Urothelium cell line (cell line): ENCODE data around the gene TMEM63A.
A peak's percentile ranks its signal among the peaks of the same experiment; 100 is the strongest.
"Not testable (repeated sequence)": the region's sequence is repeated elsewhere in the genome, so short reads cannot be mapped to it uniquely, and the experiment has no call there.

Experiments
- DNase-seq: peaks from one replicate; pipeline ENCODE4 v3.0.0; 2011; ENCODE audit warnings: low spot score, mixed read lengths
- FAIRE-seq: peaks from 2 replicates; lab custom pipeline; 2011; peaks lifted over from hg19 to GRCh38; lab: Jason Lieb, UNC

Gene TMEM63A

GRCh38 chr1:225881959-225882693 is at the start of gene TMEM63A:
Gene TMEM63A (minus strand): TSS chr1:225882380. CDS start chr1:225877580, 4,800 bp downstream.
- DNase-seq, result peak; percentile 96
- no peak for FAIRE-seq

GRCh38 chr1:225931270-225932136 is 49.3 kb upstream of the TMEM63A start:
- no peak for FAIRE-seq
- DNase-seq, result no peak

GRCh38 chr1:225930566-225930965 is 48.4 kb upstream of the TMEM63A start:
- FAIRE-seq, result no peak
- no peak for DNase-seq

- not testable (repeated sequence) for FAIRE-seq, DNase-seq
Observed at GRCh38 chr1:225929462-225929861, 47.3 kb upstream of the TMEM63A start.

- DNase-seq (no peak), FAIRE-seq (no peak)
Observed at GRCh38 chr1:225928186-225929175, 46.3 kb upstream of the TMEM63A start.

- FAIRE-seq (no peak), DNase-seq (no peak)
Observed at GRCh38 chr1:225926551-225927113, 44.5 kb upstream of the TMEM63A start.

GRCh38 chr1:225923692-225924555 is 41.7 kb upstream of the TMEM63A start, which contains the start of gene PYCR2:
Gene PYCR2 (minus strand): TSS chr1:225924250. CDS start chr1:225924110, 140 bp downstream.
- peak; percentile 99 for DNase-seq
- peak; percentile 20 for FAIRE-seq

GRCh38 chr1:225923381-225923691 is 41.2 kb upstream of the TMEM63A start:
- no peak for FAIRE-seq
- no peak for DNase-seq

GRCh38 chr1:225921734-225922709 is 39.8 kb upstream of the TMEM63A start:
- DNase-seq (no peak), FAIRE-seq (no peak)

- no peak for DNase-seq
Observed at GRCh38 chr1:225919906-225920305, 37.7 kb upstream of the TMEM63A start.

GRCh38 chr1:225918280-225918679 is 36.1 kb upstream of the TMEM63A start:
- no peak for FAIRE-seq
- no peak for DNase-seq

More at GRCh38 chr1:225919906-225920305, 37.7 kb upstream of the TMEM63A start:
- FAIRE-seq, result no peak

- DNase-seq (no peak), FAIRE-seq (no peak)
Observed at GRCh38 chr1:225917536-225917935, 35.4 kb upstream of the TMEM63A start.

- no peak for DNase-seq
- FAIRE-seq, result no peak
Observed at GRCh38 chr1:225917101-225917500, 34.9 kb upstream of the TMEM63A start.

GRCh38 chr1:225915538-225915991 is 33.4 kb upstream of the TMEM63A start:
- FAIRE-seq (no peak), DNase-seq (no peak)

- FAIRE-seq, result no peak
- no peak for DNase-seq
Observed at GRCh38 chr1:225914947-225915346, 32.8 kb upstream of the TMEM63A start.

GRCh38 chr1:225914391-225914790 is 32.2 kb upstream of the TMEM63A start:
- DNase-seq, result no peak
- no peak for FAIRE-seq

GRCh38 chr1:225911191-225912130 is 29.3 kb upstream of the TMEM63A start:
- no peak for FAIRE-seq
- DNase-seq, result peak; percentile 77
